D721Med (cell line): ENCODE measurements around the gene BEST1.
"Not testable (repeated sequence)": the region's sequence is repeated elsewhere in the genome, so short reads cannot be mapped to it uniquely, and the experiment has no call there.

Source experiments
- DNase-seq: peaks from one replicate; pipeline ENCODE4 v3.0.0; 2011; ENCODE audit warnings: low spot score; ENCODE audit not compliant: insufficient read length
- FAIRE-seq: peaks from 2 replicates; lab custom pipeline; 2011; peaks lifted over from hg19 to GRCh38; lab: Jason Lieb, UNC
- CTCF ChIP-seq: IDR thresholded peaks from 2 replicates; pipeline ENCODE4 v1.5.1; 2012; ENCODE audit warnings: mild to moderate bottlenecking, control low read depth; ENCODE audit not compliant: insufficient read depth; ENCODE audit errors: missing control alignments

BEST1 gene

GRCh38 chr11:61949169-61950034, 749 bp upstream of the BEST1 start:
- DNase-seq (no peak), FAIRE-seq (no peak)
- no peak for TF ChIP-seq CTCF

- DNase-seq (no peak), FAIRE-seq (no peak)
- TF ChIP-seq CTCF = no peak
These were observed 1.5 kb downstream of the BEST1 start for GRCh38 chr11:61951484-61952135.

GRCh38 chr11:61952882-61953281, 2.7 kb downstream of the BEST1 start:
- DNase-seq (no peak), FAIRE-seq (no peak)
- no peak for TF ChIP-seq CTCF

- not testable (repeated sequence) for FAIRE-seq, DNase-seq
These were observed 3.5 kb downstream of the BEST1 start for GRCh38 chr11:61953632-61954031.

- no peak for TF ChIP-seq CTCF
- DNase-seq = no peak
These were observed 4.1 kb downstream of the BEST1 start for GRCh38 chr11:61954106-61954850.

GRCh38 chr11:61954851-61955421, 4.8 kb downstream of the BEST1 start:
- DNase-seq = no peak
- no peak for FAIRE-seq
- no peak for TF ChIP-seq CTCF

More at GRCh38 chr11:61954106-61954850, 4.1 kb downstream of the BEST1 start:
- no peak for FAIRE-seq

GRCh38 chr11:61955422-61956135, 5.4 kb downstream of the BEST1 start:
- no peak for DNase-seq
- TF ChIP-seq CTCF = no peak
- no peak for FAIRE-seq
